Measurements from ENCODE around the gene FUT2.

The FUT2 gene

GRCh38 chr19:48646001-48646721 lies 49.6 kb upstream of the FUT2 start, which contains the start of gene CA11 (continued):
- TF ChIP-seq ZSCAN5A (tag by site-specific recombination; IDR thresholded peaks at IDR 0.05) (no peak), ZFP69B (tag by site-specific recombination; IDR thresholded peaks at IDR 0.05) (no peak), ZNF558 (tag by site-specific recombination; IDR thresholded peaks at IDR 0.05) (no peak), ZNF169 (tag by site-specific recombination; IDR thresholded peaks at IDR 0.05) (0 out of 2 replicates have a peak, but pooled peaks have one; percentile 26), ZNF610 (tag by site-specific recombination; IDR thresholded peaks at IDR 0.05; ENCODE audit: borderline replicate concordance) (peak; percentile 24; the same call in 1 of the 2 replicates), ZNF629 (tag by site-specific recombination; IDR thresholded peaks at IDR 0.05) (peak; percentile 64; the same call in 1 of the 2 replicates), ZNF518A (tag by site-specific recombination; conservative IDR thresholded peaks at IDR 0.05; ENCODE audit: low read depth) (no peak), PRDM1 (tag by site-specific recombination; IDR thresholded peaks at IDR 0.05) (peak; percentile 95), REPIN1 (tag by site-specific recombination; IDR thresholded peaks at IDR 0.05; ENCODE audit: low read depth) (peak; percentile 98), WT1 (tag by site-specific recombination; IDR thresholded peaks at IDR 0.05) (peak; percentile 75), ZXDB (tag by site-specific recombination; IDR thresholded peaks at IDR 0.05) (peak; percentile 80), ZNF26 (tag by site-specific recombination; IDR thresholded peaks at IDR 0.05) (no peak), ZNF548 (tag by site-specific recombination; IDR thresholded peaks at IDR 0.05) (no peak), ZNF473 (tag by site-specific recombination; IDR thresholded peaks at IDR 0.05) (no peak), OSR2 (tag by site-specific recombination; IDR thresholded peaks at IDR 0.05) (0 out of 2 replicates have a peak, but pooled peaks have one; percentile 38), PBX3 (CRISPR knock-in tag; IDR thresholded peaks at IDR 0.05) (no peak), KLF10 (tag by site-specific recombination; IDR thresholded peaks at IDR 0.05) (peak; percentile 77), KLF8 (tag by site-specific recombination; IDR thresholded peaks at IDR 0.05) (peak; percentile 82), ZFHX2 (tag by site-specific recombination; conservative IDR thresholded peaks at IDR 0.05) (peak; percentile 97), INSM2 (tag by site-specific recombination; IDR thresholded peaks at IDR 0.05) (0 out of 2 replicates have a peak, but pooled peaks have one; percentile 38), ZIC2 (tag by site-specific recombination; IDR thresholded peaks at IDR 0.05) (peak; percentile 96), ZNF202 (tag by site-specific recombination; IDR thresholded peaks at IDR 0.05; ENCODE audit: borderline replicate concordance) (no peak), SCRT1 (tag by site-specific recombination; IDR thresholded peaks at IDR 0.05; ENCODE audit: borderline replicate concordance) (no peak), ZNF302 (tag by site-specific recombination; IDR thresholded peaks at IDR 0.05; ENCODE audit: low read depth) (no peak), GLIS1 (tag by site-specific recombination; IDR thresholded peaks at IDR 0.05) (peak; percentile 98), ZNF580 (tag by site-specific recombination; IDR thresholded peaks at IDR 0.05) (no peak), ZSCAN18 (tag by site-specific recombination; IDR thresholded peaks at IDR 0.05) (0 out of 2 replicates have a peak, but pooled peaks have one; percentile 13)

Measured in HEK293 (cell line).